ENCODE data around the gene MBTD1.
"Not testable (repeated sequence)": the region's sequence is repeated elsewhere in the genome, so short reads cannot be mapped to it uniquely, and the experiment has no call there.

MBTD1 gene

GRCh38 chr17:51259564-51260236, at the start of gene MBTD1:
TSS of gene MBTD1 (minus strand) at chr17:51260049. CDS start at chr17:51225161, 34,888 bp downstream.
- peak; percentile 93 for DNase-seq

- no peak for DNase-seq
Measured at GRCh38 chr17:51305182-51305581, 45.3 kb upstream of the MBTD1 start.

GRCh38 chr17:51299859-51300258, 40.0 kb upstream of the MBTD1 start:
- DNase-seq, result no peak

GRCh38 chr17:51298508-51299371, 38.9 kb upstream of the MBTD1 start:
- no peak for DNase-seq

- not testable (repeated sequence) for DNase-seq
Measured at GRCh38 chr17:51294338-51294737, 34.5 kb upstream of the MBTD1 start.

- no peak for DNase-seq
Measured at GRCh38 chr17:51289696-51290111, 29.9 kb upstream of the MBTD1 start.

GRCh38 chr17:51287412-51287811, 27.6 kb upstream of the MBTD1 start:
- DNase-seq, result no peak

GRCh38 chr17:51279183-51279582, 19.3 kb upstream of the MBTD1 start:
- no peak for DNase-seq

GRCh38 chr17:51275381-51275780, 15.5 kb upstream of the MBTD1 start:
- no peak for DNase-seq

GRCh38 chr17:51272812-51273211, 13.0 kb upstream of the MBTD1 start:
- no peak for DNase-seq

GRCh38 chr17:51270636-51271035, 10.8 kb upstream of the MBTD1 start:
- no peak for DNase-seq

- DNase-seq, result no peak
Measured at GRCh38 chr17:51269991-51270390, 10.1 kb upstream of the MBTD1 start.

GRCh38 chr17:51264466-51264865, 4.6 kb upstream of the MBTD1 start:
- not testable (repeated sequence) for DNase-seq

- no peak for DNase-seq
Measured at GRCh38 chr17:51263006-51263405, 3.2 kb upstream of the MBTD1 start.

- DNase-seq, result no peak
Measured at GRCh38 chr17:51261024-51261963, 1.4 kb upstream of the MBTD1 start.

GRCh38 chr17:51260237-51261023, 581 bp upstream of the MBTD1 start, which contains the start of gene UTP18:
TSS of gene UTP18 (plus strand) at chr17:51260546. CDS start at chr17:51260585, 39 bp downstream.
- peak; percentile 96 for DNase-seq

- DNase-seq, result peak; percentile 10
Measured at GRCh38 chr17:51258756-51259563, 889 bp downstream of the MBTD1 start.

- DNase-seq, result no peak
Measured at GRCh38 chr17:51257150-51258081, 2.4 kb downstream of the MBTD1 start.

GRCh38 chr17:51256101-51256500, 3.7 kb downstream of the MBTD1 start:
- no peak for DNase-seq

GRCh38 chr17:51255673-51256072, 4.2 kb downstream of the MBTD1 start:
- DNase-seq, result no peak
